ENCODE measurements around the gene KIF26A. TPM values are rescaled to one million over a fixed set of nuclear protein-coding genes. Genes with fewer than 3 reads are reported as not detected.

The KIF26A gene
- total RNA-seq, 4 donors from 2014 or later: 0.59 to 3.3 (median 1.5) TPM

DNA sequence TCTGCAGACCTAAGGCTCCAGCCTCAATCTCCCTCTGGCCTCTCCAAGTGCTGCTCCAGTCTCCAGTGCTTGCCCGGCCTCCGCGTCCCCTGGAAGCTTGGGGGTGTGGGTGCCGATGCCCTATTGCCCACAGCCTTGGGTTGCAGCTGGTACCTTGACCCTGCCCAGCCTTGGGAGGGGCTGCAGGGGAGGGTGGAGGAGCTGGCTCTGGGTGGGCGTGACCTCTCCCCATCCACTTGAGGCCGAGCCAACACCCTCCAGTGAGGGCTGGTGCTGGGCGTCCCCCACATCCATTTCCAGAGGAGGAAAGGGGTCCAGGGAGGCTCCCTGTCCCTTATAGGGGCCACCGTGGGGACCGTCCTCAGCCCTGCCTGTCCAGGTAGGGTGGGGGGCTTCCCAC, 24.1 kb downstream of the KIF26A start:
- DNase-seq (no peak), ATAC-seq (no peak)
- Histone ChIP-seq H3K4me1 (no peaks in the 10 kb centered on the region), H3K27me3 (peaks cover 0 to 6% (median 0%) of the 10 kb centered on the region in 3 donors), H3K4me3 (no peak overlapping the region), H3K27ac (no peak overlapping the region), H3K36me3 (no peaks in the 10 kb centered on the region), H3K9me3 (no peaks in the 10 kb centered on the region)
- in situ Hi-C loops (cut with MboI; ENCODE audit: low sequenced_read_pairs in 4 of 4) (no loop called here), intact Hi-C loops (cut with DNase I; ENCODE audit: low total_unique reads) (no loop called here)
- TF ChIP-seq CTCF (IDR thresholded peaks at IDR 0.05 in 4 of 5, conservative IDR thresholded peaks at IDR 0.05 in 1 of 5) (no peak), POLR2A (IDR thresholded peaks at IDR 0.05) (no peak)

DNA sequence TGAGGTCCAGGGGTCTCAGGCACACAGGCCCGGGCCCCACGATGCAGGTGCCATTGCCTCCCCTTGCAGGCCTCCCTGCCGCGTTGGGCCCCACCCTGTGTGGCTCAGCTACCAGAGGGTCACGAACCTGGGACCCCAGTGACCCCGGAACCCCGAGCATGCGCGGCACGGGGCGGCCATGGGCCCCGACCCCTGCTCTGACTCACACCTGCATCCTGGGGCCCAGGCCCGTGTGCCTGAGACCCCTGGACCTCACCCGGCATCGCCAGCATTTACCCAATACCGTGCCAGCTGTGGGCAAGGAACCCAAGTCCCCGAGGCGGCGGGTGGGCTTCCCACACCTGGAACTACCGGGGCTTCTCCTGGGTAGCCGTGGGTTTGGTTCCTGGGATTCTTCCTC, 25.2 kb downstream of the KIF26A start:
- Histone ChIP-seq H3K36me3 (no peaks in the 10 kb centered on the region), H3K9me3 (no peaks in the 10 kb centered on the region), H3K4me3 (no peak overlapping the region), H3K27ac (no peak overlapping the region), H3K27me3 (peaks cover 0 to 6% (median 0%) of the 10 kb centered on the region in 3 donors), H3K4me1 (no peaks in the 10 kb centered on the region)
- in situ Hi-C loops (cut with MboI; ENCODE audit: low sequenced_read_pairs in 4 of 4) (no loop called here), intact Hi-C loops (cut with DNase I; ENCODE audit: low total_unique reads) (no loop called here)
- no peak for DNase-seq
- TF ChIP-seq CTCF (IDR thresholded peaks at IDR 0.05 in 4 of 5, conservative IDR thresholded peaks at IDR 0.05 in 1 of 5) (no peak), POLR2A (IDR thresholded peaks at IDR 0.05) (no peak)
- ATAC-seq: no peak

- H3K27ac ChIP-seq: no peak overlapping the region
- no peak for TF ChIP-seq POLR2A (IDR thresholded peaks at IDR 0.05)
- no peak for TF ChIP-seq CTCF (IDR thresholded peaks at IDR 0.05 in 4 of 5, conservative IDR thresholded peaks at IDR 0.05 in 1 of 5)
- H3K4me1 ChIP-seq: no peaks in the 10 kb centered on the region
- H3K9me3 ChIP-seq: no peaks in the 10 kb centered on the region
- H3K27me3 ChIP-seq: peaks cover 0 to 10% (median 0%) of the 10 kb centered on the region in 3 donors
- H3K4me3 ChIP-seq: no peak overlapping the region
- no peak for ATAC-seq
- no peaks in the 10 kb centered on the region for H3K36me3 ChIP-seq
- no peak for DNase-seq
- in situ Hi-C loops (cut with MboI; ENCODE audit: low sequenced_read_pairs in 4 of 4): no loop called here
- intact Hi-C loops (cut with DNase I; ENCODE audit: low total_unique reads): no loop called here
Measured at GRCh38 chr14:104164041-104164440, 25.7 kb downstream of the KIF26A start.

- DNase-seq (no peak), ATAC-seq (no peak)
- Histone ChIP-seq H3K4me1 (no peaks in the 10 kb centered on the region), H3K27ac (no peak overlapping the region), H3K4me3 (no peak overlapping the region), H3K27me3 (peaks cover 0 to 13% (median 2%) of the 10 kb centered on the region in 3 donors), H3K9me3 (no peaks in the 10 kb centered on the region), H3K36me3 (no peaks in the 10 kb centered on the region)
- intact Hi-C loops (cut with DNase I; ENCODE audit: low total_unique reads) (no loop called here), in situ Hi-C loops (cut with MboI; ENCODE audit: low sequenced_read_pairs in 4 of 4) (no loop called here)
- TF ChIP-seq POLR2A (IDR thresholded peaks at IDR 0.05): no peak
- no peak for TF ChIP-seq CTCF (IDR thresholded peaks at IDR 0.05 in 4 of 5, conservative IDR thresholded peaks at IDR 0.05 in 1 of 5)
Measured at GRCh38 chr14:104164512-104164911, 26.1 kb downstream of the KIF26A start.

- H3K9me3 ChIP-seq: no peaks in the 10 kb centered on the region
- no peak overlapping the region for H3K27ac ChIP-seq
- DNase-seq (no peak), ATAC-seq (no peak)
- H3K27me3 ChIP-seq: peaks cover 0 to 18% (median 10%) of the 10 kb centered on the region in 3 donors
- H3K36me3 ChIP-seq: no peaks in the 10 kb centered on the region
- no peak overlapping the region for H3K4me3 ChIP-seq
- intact Hi-C loops (cut with DNase I; ENCODE audit: low total_unique reads): no loop called here
- no peaks in the 10 kb centered on the region for H3K4me1 ChIP-seq
- in situ Hi-C loops (cut with MboI; ENCODE audit: low sequenced_read_pairs in 4 of 4): no loop called here
- TF ChIP-seq POLR2A (IDR thresholded peaks at IDR 0.05): no peak
- TF ChIP-seq CTCF (IDR thresholded peaks at IDR 0.05 in 4 of 5, conservative IDR thresholded peaks at IDR 0.05 in 1 of 5): no peak
Measured at GRCh38 chr14:104166698-104167097, 28.3 kb downstream of the KIF26A start.
